SK-N-SH (cell line): Measurements from ENCODE around the gene KCNQ5. TPM values are rescaled to one million over a fixed set of nuclear protein-coding genes. Genes with fewer than 3 reads are reported as not detected.

Experiments used
- CTCF ChIA-PET: fragments of 300-600, 350-600 bp; formaldehyde crosslinking; extraction: SDS; loops from one replicate; lab custom pipeline; 2021; lab: Yijun Ruan, JAX
- POLR2A ChIA-PET: fragments of 350-600 bp; sonication (Branson Sonifier 250); formaldehyde crosslinking; extraction: SDS; loops from one replicate; lab custom pipeline; 2020; ENCODE audit warnings: antibody characterized with exemption, inconsistent platforms; lab: Yijun Ruan, JAX
- DNase-seq: peaks from one replicate; pipeline ENCODE4 v3.0.0; 2012
- H2AFZ ChIP-seq: fragments of 200-600 bp; sonication (generic); 2 replicates; pipeline ENCODE4 v1.8.1; 2016; ENCODE audit warnings: antibody characterized with exemption, mild to moderate bottlenecking, low read depth
- H3F3A ChIP-seq: fragments of 200-600 bp; sonication (generic); replicated peaks from 2 replicates; pipeline ENCODE3; 2016; ENCODE audit warnings: antibody characterized with exemption, mild to moderate bottlenecking; ENCODE audit not compliant: insufficient read depth
- H3K27ac ChIP-seq, 2 experiments: fragments of 200-500 bp in 1 of 2; fragments of 200-600 bp in 1 of 2; sonication (Bioruptor generic) in 1 of 2; sonication (generic), shearing (Covaris generic) in 1 of 2; 2 replicates each; pipeline versions ENCODE4 v1.5.1 to v1.6.1; 2014 to 2016; ENCODE audit warnings: low read depth in 2 of 2, inconsistent platforms in 1 of 2, low read length in 1 of 2, mild to moderate bottlenecking in 1 of 2, mixed read lengths in 1 of 2
- H3K27me3 ChIP-seq: fragments of 200-600 bp; sonication (generic), shearing (Covaris generic); 2 replicates; pipeline ENCODE4 v1.6.1; 2016; ENCODE audit warnings: mixed run types; ENCODE audit not compliant: insufficient read depth
- H3K36me3 ChIP-seq, 2 experiments: fragments of 200-500 bp in 1 of 2; fragments of 200-600 bp in 1 of 2; sonication (Bioruptor generic) in 1 of 2; sonication (generic) in 1 of 2; replicated peaks in 1 of 2; 2 replicates each; pipeline versions ENCODE3 to v1.5.1; 2014 to 2016; ENCODE audit warnings: low read length in 1 of 2, mild to moderate bottlenecking in 1 of 2; ENCODE audit not compliant: insufficient read depth in 2 of 2, control insufficient read depth in 1 of 2
- H3K4me1 ChIP-seq, 2 experiments: fragments of 200-500 bp in 1 of 2; fragments of 200-600 bp in 1 of 2; sonication (Bioruptor generic) in 1 of 2; sonication (generic), shearing (Covaris generic) in 1 of 2; 2 replicates each; pipeline versions ENCODE4 v1.5.1 to v1.6.1; 2014 to 2016; ENCODE audit warnings: low read depth in 1 of 2, low read length in 1 of 2, mixed run types in 1 of 2; ENCODE audit not compliant: insufficient read depth in 2 of 2, control insufficient read depth in 1 of 2
- H3K4me2 ChIP-seq: fragments of 200-600 bp; sonication (generic), shearing (Covaris generic); 2 replicates; pipeline ENCODE4 v1.6.1; 2017; ENCODE audit warnings: mixed run types
- H3K4me3 ChIP-seq, 2 experiments: fragments of 200-500 bp in 1 of 2; fragments of 200-600 bp in 1 of 2; sonication (Bioruptor generic) in 1 of 2; sonication (generic), shearing (Covaris generic) in 1 of 2; 2 replicates each; pipeline versions ENCODE4 v1.5.1 to v1.8.1; 2014 to 2016; ENCODE audit warnings: low read depth in 2 of 2, inconsistent platforms in 1 of 2, low read length in 1 of 2, mild to moderate bottlenecking in 1 of 2, mixed read lengths in 1 of 2, moderate library complexity in 1 of 2
- H3K79me2 ChIP-seq: fragments of 200-600 bp; sonication (generic); 2 replicates; pipeline ENCODE4 v1.8.1; 2017; ENCODE audit warnings: mild to moderate bottlenecking; ENCODE audit not compliant: insufficient read depth
- H3K9ac ChIP-seq: fragments of 200-600 bp; sonication (generic); 2 replicates; pipeline ENCODE4 v1.6.1; 2017; ENCODE audit warnings: mixed run types
- H3K9me2 ChIP-seq: fragments of 200-600 bp; sonication (generic); 2 replicates; pipeline ENCODE4 v1.6.1; 2017; ENCODE audit warnings: mixed run types
- H3K9me3 ChIP-seq: fragments of 200-600 bp; sonication (generic); 2 replicates; pipeline ENCODE4 v1.6.1; 2017; ENCODE audit warnings: mixed run types, mild to moderate bottlenecking, moderate library complexity
- H4K20me1 ChIP-seq: fragments of 200-600 bp; sonication (generic); 2 replicates; pipeline ENCODE4 v1.6.1; 2017; ENCODE audit warnings: mild to moderate bottlenecking, mixed run types; ENCODE audit not compliant: insufficient read depth
- CHD2 ChIP-seq: fragments of 150-350 bp; IDR thresholded peaks from 2 replicates; pipeline ENCODE4 v1.6.1; 2018; ENCODE audit warnings: low read length; ENCODE audit not compliant: partially characterized antibody
- CTCF ChIP-seq: fragments of 200-600 bp; sonication (generic); IDR thresholded peaks from 2 replicates; pipeline ENCODE4 v1.6.1; 2017; ENCODE audit warnings: antibody characterized with exemption, mild to moderate bottlenecking, moderate library complexity
- ELF1 ChIP-seq: IDR thresholded peaks from 2 replicates; pipeline ENCODE4 v1.4.0; 2012
- EP300 ChIP-seq, 2 experiments: IDR thresholded peaks; 2 replicates each; pipeline versions ENCODE4 v1.4.0 to v1.6.1; 2012; ENCODE audit warnings: borderline replicate concordance in 1 of 2, low read depth in 1 of 2, low read length in 1 of 2
- EZH2phosphoT487 ChIP-seq: fragments of 200-600 bp; sonication (generic); IDR thresholded peaks from 2 replicates; pipeline ENCODE4 v1.6.1; 2017; ENCODE audit warnings: low read depth, mixed run types, mild to moderate bottlenecking, antibody characterized with exemption, moderate library complexity, borderline replicate concordance
- FOSL2 ChIP-seq: IDR thresholded peaks from 2 replicates; pipeline ENCODE4 v1.4.0; 2012; ENCODE audit warnings: low read depth, mild to moderate bottlenecking, moderate library complexity, borderline replicate concordance
- FOXJ3 ChIP-seq: sonication (generic); formaldehyde crosslinking; IDR thresholded peaks from 2 replicates; pipeline ENCODE4 v1.5.1; 2020; ENCODE audit warnings: mild to moderate bottlenecking, missing genetic modification reagents
- GABPA ChIP-seq: IDR thresholded peaks from 2 replicates; pipeline ENCODE4 v1.4.0; 2012; ENCODE audit warnings: low read depth, mild to moderate bottlenecking
- IRF3 ChIP-seq: fragments of 150-350 bp; IDR thresholded peaks from 2 replicates; pipeline ENCODE4 v1.6.1; 2016; ENCODE audit warnings: mild to moderate bottlenecking, low read depth, low read length
- MAX ChIP-seq: IDR thresholded peaks from 2 replicates; pipeline ENCODE4 v1.4.0; 2012; ENCODE audit warnings: low read depth
- MEF2A ChIP-seq: IDR thresholded peaks from 2 replicates; pipeline ENCODE4 v1.4.0; 2012; ENCODE audit warnings: low read depth, borderline replicate concordance
- NRF1 ChIP-seq: IDR thresholded peaks from 2 replicates; pipeline ENCODE4 v1.6.1; 2012; ENCODE audit warnings: low read depth, mild to moderate bottlenecking, low read length
- PBX3 ChIP-seq: IDR thresholded peaks from 2 replicates; pipeline ENCODE4; 2012
- POLR2AphosphoS5 ChIP-seq: IDR thresholded peaks from 2 replicates; pipeline ENCODE4 v1.6.1; 2012; ENCODE audit warnings: low read depth, low read length
- RAD21 ChIP-seq: IDR thresholded peaks from 2 replicates; pipeline ENCODE4 v1.6.1; 2012; ENCODE audit warnings: mild to moderate bottlenecking, low read length
- RFX5 ChIP-seq: IDR thresholded peaks from 2 replicates; pipeline ENCODE4 v1.6.1; 2012; ENCODE audit warnings: mild to moderate bottlenecking, improper control_type of control experiment, low read length
- RXRA ChIP-seq: IDR thresholded peaks from 2 replicates; pipeline ENCODE4 v1.4.0; 2012; ENCODE audit warnings: low read depth, mild to moderate bottlenecking, borderline replicate concordance
- SIN3A ChIP-seq: IDR thresholded peaks from 2 replicates; pipeline ENCODE4 v1.6.1; 2012; ENCODE audit warnings: low read depth, mild to moderate bottlenecking, low read length, moderate library complexity, borderline replicate concordance
- SMC3 ChIP-seq: IDR thresholded peaks from 2 replicates; pipeline ENCODE4 v1.6.1; 2012; ENCODE audit warnings: low read depth, low read length, improper control_type of control experiment
- USF1 ChIP-seq: IDR thresholded peaks from 2 replicates; pipeline ENCODE4 v1.4.0; 2012; ENCODE audit warnings: low read depth, borderline replicate concordance
- USF2 ChIP-seq: fragments of 150-350 bp; IDR thresholded peaks from 2 replicates; pipeline ENCODE4 v1.6.1; 2017; ENCODE audit warnings: antibody characterized with exemption, low read length, low read depth, borderline replicate concordance
- WGBS: methylation state at CpG from one replicate; pipeline ENCODE4 v1.1.6; 2017; ENCODE audit warnings: low lambda C conversion rate; 5-methylcytosine and 5-hydroxymethylcytosine counted together
- polyA plus RNA-seq, 3 experiments: library from polyadenylated mRNA; depleted of rRNA; stranded (reverse); fragments of >200 nt; gene quantifications; 2 replicates each; pipeline ENCODE4 v1.2.3, GENCODE V29; 2012

The KCNQ5 gene
- polyA plus RNA-seq, 1 of the 3 experiments (the other 2 are of a cell fraction): 3.2 TPM

- no peak overlapping the region for H2AFZ ChIP-seq
- H3K4me1 ChIP-seq: peaks cover 0 to 5% of the 10 kb centered on the region in 2 experiments; a peak in 2 of 4 replicates
- peaks cover 9% of the 10 kb centered on the region for H3F3A ChIP-seq
- no peaks in the 10 kb centered on the region; the same call in 1 of the 2 replicates for H3K9me3 ChIP-seq
- H3K4me2 ChIP-seq: no peak overlapping the region
- TF ChIP-seq POLR2AphosphoS5 (no peak), SIN3A (no peak), MAX (no peak), RFX5 (no peak), EP300 (IDR thresholded peaks at IDR 0.05; ENCODE audit: borderline replicate concordance in 1 of 2, low read depth in 1 of 2, low read length in 1 of 2) (no peak), FOXJ3 (CRISPR knock-in tag) (no peak), NRF1 (no peak), USF1 (no peak), USF2 (no peak), CHD2 (no peak), FOSL2 (no peak), SMC3 (no peak), IRF3 (no peak)
- ChIA-PET CTCF (interaction anchor here (1.5 kb wide), 1 partner anchor 49 kb away, joined by 4 read pairs; no protein-coding TSS in a partner anchor), POLR2A (no interaction called here)
- peaks cover 76% of the 10 kb centered on the region for H3K79me2 ChIP-seq
- H3K9me2 ChIP-seq: no peaks in the 10 kb centered on the region
- DNase-seq: no peak
- no peak overlapping the region for H3K27ac ChIP-seq
- H3K9ac ChIP-seq: no peak overlapping the region
- 93% methylated on average over 3 of the region's 3 CpGs for WGBS
- no peak overlapping the region for H3K4me3 ChIP-seq
- peaks cover 0 to 12% of the 10 kb centered on the region in 2 experiments for H3K36me3 ChIP-seq
- no peaks in the 10 kb centered on the region for H4K20me1 ChIP-seq
- H3K27me3 ChIP-seq: no peaks in the 10 kb centered on the region
These were observed 43.7 kb downstream of the KCNQ5 start for GRCh38 chr6:72665599-72665998.

GRCh38 chr6:72669324-72669723 lies 47.5 kb downstream of the KCNQ5 start:
- DNase-seq: no peak
- Histone ChIP-seq H3F3A (peaks cover 9% of the 10 kb centered on the region), H3K79me2 (peaks cover 54% of the 10 kb centered on the region), H3K4me3 (no peak overlapping the region), H3K36me3 (peaks cover 0 to 11% of the 10 kb centered on the region in 2 experiments), H3K27ac (no peak overlapping the region), H3K27me3 (no peaks in the 10 kb centered on the region), H3K4me1 (no peaks in the 10 kb centered on the region; a peak in 1 of 4 replicates), H3K9me2 (no peaks in the 10 kb centered on the region), H2AFZ (no peak overlapping the region), H3K9ac (no peak overlapping the region), H4K20me1 (no peaks in the 10 kb centered on the region), H3K4me2 (no peak overlapping the region), H3K9me3 (no peaks in the 10 kb centered on the region)
- no peak for TF ChIP-seq ELF1
- no peak for TF ChIP-seq RAD21
- TF ChIP-seq MEF2A: no peak
- TF ChIP-seq CHD2: no peak
- TF ChIP-seq CTCF: no peak
- no peak for TF ChIP-seq RXRA
- no peak for TF ChIP-seq EZH2phosphoT487
- no peak for TF ChIP-seq POLR2AphosphoS5
- no peak for TF ChIP-seq PBX3
- TF ChIP-seq GABPA: no peak
- no peak for TF ChIP-seq FOXJ3 (CRISPR knock-in tag)
- ChIA-PET POLR2A (no interaction called here), CTCF (no interaction called here)
- WGBS: 95% methylated on average over 3 of the region's 3 CpGs
